GM23248 (cell line): ENCODE results near the gene DNAJC10. TPM values are rescaled to one million over a fixed set of nuclear protein-coding genes. Genes with fewer than 3 reads are reported as not detected.
"Not testable (repeated sequence)": the region's sequence is repeated elsewhere in the genome, so short reads cannot be mapped to it uniquely, and the experiment has no call there.

Source experiments
- DNase-seq: peaks from one replicate; pipeline ENCODE4 v3.0.0-alpha.2; 2015
- H2AFZ ChIP-seq: fragments of 200-600 bp; sonication (generic); 2 replicates; pipeline ENCODE4 v1.6.1; 2016; ENCODE audit warnings: antibody characterized with exemption
- H3F3A ChIP-seq: fragments of 200-600 bp; sonication (generic); 2 replicates; pipeline ENCODE4 v1.6.1; 2016; ENCODE audit warnings: mild to moderate bottlenecking, antibody characterized with exemption, mixed run types; ENCODE audit not compliant: insufficient read depth
- H3K27ac ChIP-seq: fragments of 200-600 bp; sonication (generic); 2 replicates; pipeline ENCODE4 v1.5.1; 2016; ENCODE audit warnings: mild to moderate bottlenecking
- H3K27me3 ChIP-seq: fragments of 200-600 bp; sonication (generic); replicated peaks from 2 replicates; pipeline ENCODE4 v1.6.1; 2016; ENCODE audit warnings: mild to moderate bottlenecking; ENCODE audit not compliant: insufficient read depth
- H3K36me3 ChIP-seq: fragments of 200-600 bp; sonication (generic); 2 replicates; pipeline ENCODE4 v1.6.1; 2016; ENCODE audit warnings: low read depth, mild to moderate bottlenecking
- H3K4me1 ChIP-seq: fragments of 200-600 bp; sonication (generic); 2 replicates; pipeline ENCODE4 v1.6.1; 2016; ENCODE audit warnings: mild to moderate bottlenecking; ENCODE audit not compliant: insufficient read depth
- H3K4me2 ChIP-seq: fragments of 200-600 bp; sonication (generic); one replicate; pipeline ENCODE4 v1.6.1; 2016; ENCODE audit warnings: mild to moderate bottlenecking; ENCODE audit not compliant: unreplicated experiment
- H3K4me3 ChIP-seq: fragments of 200-600 bp; sonication (generic); 2 replicates; pipeline ENCODE4 v1.5.1; 2016; ENCODE audit warnings: mild to moderate bottlenecking
- H3K79me2 ChIP-seq: fragments of 200-600 bp; sonication (generic); 2 replicates; pipeline ENCODE4 v1.6.1; 2016; ENCODE audit warnings: mild to moderate bottlenecking; ENCODE audit not compliant: insufficient read depth
- H3K9ac ChIP-seq: fragments of 200-600 bp; sonication (generic); 2 replicates; pipeline ENCODE4 v1.6.1; 2016; ENCODE audit warnings: mild to moderate bottlenecking
- H3K9me2 ChIP-seq: fragments of 200-600 bp; sonication (generic); 2 replicates; pipeline ENCODE4 v1.6.1; 2016; ENCODE audit warnings: mixed run types, mild to moderate bottlenecking, moderate library complexity; ENCODE audit not compliant: insufficient read depth
- H3K9me3 ChIP-seq: fragments of 200-600 bp; sonication (generic); one replicate; pipeline ENCODE4 v1.6.1; 2017; ENCODE audit warnings: low read depth
- H4K20me1 ChIP-seq: fragments of 200-600 bp; sonication (generic); 2 replicates; pipeline ENCODE4 v1.6.0; 2016; ENCODE audit not compliant: insufficient read depth
- EZH2 ChIP-seq: fragments of 200-600 bp; sonication (generic); IDR thresholded peaks from 2 replicates; pipeline ENCODE4 v1.6.1; 2018; ENCODE audit warnings: antibody characterized with exemption, mild to moderate bottlenecking; ENCODE audit not compliant: insufficient read depth, poor library complexity, severe bottlenecking
- EZH2phosphoT487 ChIP-seq: fragments of 200-600 bp; sonication (generic); IDR thresholded peaks from 2 replicates; pipeline ENCODE4 v1.6.1; 2018; ENCODE audit warnings: antibody characterized with exemption, moderate library complexity, mild to moderate bottlenecking, low read depth; ENCODE audit not compliant: insufficient read depth
- WGBS, 2 experiments: methylation state at CpG; one replicate each; pipeline ENCODE4 v1.1.6; 2015 to 2017; ENCODE audit warnings: low lambda C conversion rate in 2 of 2, low coverage in 1 of 2; ENCODE audit errors: missing lambda C conversion rate in 2 of 2; 5-methylcytosine and 5-hydroxymethylcytosine counted together
- in situ Hi-C: fragments of 300-500 bp; cut with MboI; formaldehyde crosslinking; loops from 2 replicates; pipeline ENCODE4 v1.15.0; 2020
- polyA plus RNA-seq: library from polyadenylated mRNA; unstranded; fragments of >200 nt; fragmentation: Nextera tagmentation; extraction: Ambion mirVana; gene quantifications from 2 replicates; pipeline ENCODE4 v1.2.1, GENCODE V29; 2016
- total RNA-seq: library from RNA; depleted of rRNA; stranded (reverse); fragments of >200 nt; shearing (Covaris generic); gene quantifications from 2 replicates; pipeline ENCODE4 v1.2.3, GENCODE V29; 2014

The DNAJC10 gene
- total and polyA plus RNA-seq, 2 experiments from 2014 or later: 96.0 to 117 TPM

DNA sequence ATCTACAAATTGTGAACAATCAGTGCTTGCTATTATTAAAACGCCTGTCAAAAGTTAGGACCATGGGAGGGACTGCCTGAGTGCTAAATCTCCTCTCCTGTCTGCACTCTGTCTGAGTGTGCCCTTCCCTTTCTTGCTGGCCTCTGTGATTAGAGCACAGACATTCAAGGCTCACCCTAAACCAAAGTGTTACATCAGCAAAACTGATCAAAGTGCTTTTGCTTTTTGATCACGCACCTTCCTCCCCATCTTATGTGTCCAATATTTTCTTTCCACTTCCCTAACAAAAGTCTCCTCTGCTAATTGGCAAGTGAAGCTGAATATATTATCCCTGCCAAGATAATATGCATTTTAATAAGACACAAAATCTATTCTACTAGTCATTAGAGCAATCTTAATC lies 30.5 kb upstream of the DNAJC10 start:
- Histone ChIP-seq H3K9me2 (no peaks in the 10 kb centered on the region), H3F3A (no peaks in the 10 kb centered on the region), H3K79me2 (no peaks in the 10 kb centered on the region), H3K4me2 (no peak overlapping the region), H3K27ac (no peak overlapping the region), H3K36me3 (no peaks in the 10 kb centered on the region), H3K4me3 (no peak overlapping the region), H2AFZ (no peak overlapping the region), H3K4me1 (no peaks in the 10 kb centered on the region), H3K9ac (no peak overlapping the region), H3K9me3 (no peaks in the 10 kb centered on the region), H3K27me3 (no peaks in the 10 kb centered on the region), H4K20me1 (no peaks in the 10 kb centered on the region)
- in situ Hi-C loops: no loop called here
- no peak for TF ChIP-seq EZH2
- no peak for TF ChIP-seq EZH2phosphoT487
- DNase-seq: no peak
- 62 to 66% methylated on average over 2 of the region's 2 CpGs for WGBS, 2 experiments

DNA sequence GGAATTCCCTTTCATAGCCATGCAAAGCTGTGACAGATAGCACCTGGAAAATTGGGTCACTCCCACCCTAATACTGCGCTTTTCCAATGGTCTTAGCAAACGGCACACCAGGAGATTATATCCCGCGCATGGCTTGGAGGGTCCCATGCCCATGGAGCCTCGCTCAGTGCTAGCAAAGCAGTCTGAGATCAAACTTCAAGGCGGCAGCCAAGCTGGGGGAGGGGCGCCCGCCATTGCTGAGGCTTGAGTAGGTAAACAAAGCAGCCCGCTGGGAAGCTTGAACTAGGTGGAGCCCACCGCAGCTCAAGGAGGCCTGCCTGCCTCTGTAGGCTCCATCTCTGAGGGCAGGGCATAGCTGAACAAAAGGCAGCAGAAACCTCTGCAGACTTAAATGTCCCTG lies 29.3 kb upstream of the DNAJC10 start:
- H3K9ac ChIP-seq: not testable (repeated sequence)
- whole genome bisulfite sequencing, 2 experiments: 83 to 86% methylated on average over 10 of the region's 10 CpGs

DNA sequence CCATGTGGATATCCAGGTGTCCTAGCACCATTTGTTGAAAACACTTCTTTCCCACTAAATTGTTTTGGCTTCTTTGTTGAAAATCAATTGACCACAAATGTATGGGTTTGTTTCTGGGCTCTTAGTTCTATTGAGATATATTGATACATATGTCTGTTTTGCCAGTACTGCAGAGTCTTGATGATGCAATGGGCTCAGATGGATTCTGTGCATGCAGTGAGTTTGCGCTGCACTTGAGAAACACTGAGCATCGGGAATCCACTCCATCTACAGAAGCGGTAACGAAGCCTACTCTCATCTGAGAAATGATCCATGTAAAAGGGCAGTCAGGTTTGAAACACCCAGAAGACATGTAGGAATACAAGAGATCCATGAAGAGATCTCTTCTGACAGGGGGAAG lies 21.9 kb upstream of the DNAJC10 start:
- Histone ChIP-seq H3K4me1 (no peaks in the 10 kb centered on the region), H3K9ac (no peak overlapping the region), H2AFZ (no peak overlapping the region), H3F3A (no peaks in the 10 kb centered on the region), H3K4me3 (no peak overlapping the region), H3K27me3 (no peaks in the 10 kb centered on the region), H3K9me3 (no peaks in the 10 kb centered on the region), H3K27ac (no peak overlapping the region), H4K20me1 (no peaks in the 10 kb centered on the region), H3K9me2 (no peaks in the 10 kb centered on the region), H3K36me3 (no peaks in the 10 kb centered on the region), H3K79me2 (no peaks in the 10 kb centered on the region), H3K4me2 (no peak overlapping the region)
- TF ChIP-seq EZH2phosphoT487: no peak
- TF ChIP-seq EZH2: no peak
- in situ Hi-C loops: no loop called here
- 79 to 87% methylated on average over 4 of the region's 4 CpGs for WGBS, 2 experiments
- DNase-seq: no peak

More for the DNA sequence above, 29.3 kb upstream of the DNAJC10 start:
- DNase-seq, H3K36me3 ChIP-seq, in situ Hi-C loops, H3K4me2 ChIP-seq, H3K9me3 ChIP-seq, H2AFZ ChIP-seq, H3F3A ChIP-seq, H3K4me1 ChIP-seq, H3K9me2 ChIP-seq, H3K79me2 ChIP-seq, H3K27ac ChIP-seq, H4K20me1 ChIP-seq, H3K27me3 ChIP-seq, H3K4me3 ChIP-seq: not testable (repeated sequence)

DNA sequence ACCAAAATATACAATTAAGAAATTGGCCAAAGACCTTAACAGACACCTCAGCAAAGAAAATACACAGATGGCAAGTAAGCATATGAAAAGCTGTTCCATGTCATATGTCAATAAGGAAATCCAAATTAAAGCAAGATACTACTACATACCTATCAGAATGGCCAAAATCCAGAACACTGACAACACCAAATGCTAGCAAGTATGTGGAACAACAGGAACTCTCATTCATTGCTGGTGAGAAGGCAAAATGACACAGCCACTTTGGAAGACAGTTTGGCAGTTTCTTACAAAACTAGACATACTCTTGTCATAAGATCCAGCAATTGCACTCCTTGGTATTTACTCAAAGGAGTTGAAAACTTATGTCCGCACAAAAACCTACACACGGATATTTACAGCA lies 20.3 kb upstream of the DNAJC10 start:
- Histone ChIP-seq H3K9me3 (no peaks in the 10 kb centered on the region), H3K4me2 (no peak overlapping the region), H3K9me2 (no peaks in the 10 kb centered on the region), H3K36me3 (no peaks in the 10 kb centered on the region), H4K20me1 (no peaks in the 10 kb centered on the region), H3K27ac (no peak overlapping the region), H3F3A (no peaks in the 10 kb centered on the region), H3K79me2 (no peaks in the 10 kb centered on the region), H3K9ac (no peak overlapping the region), H3K4me1 (no peaks in the 10 kb centered on the region), H3K4me3 (no peak overlapping the region), H2AFZ (no peak overlapping the region), H3K27me3 (no peaks in the 10 kb centered on the region)
- DNase-seq: no peak
- no peak for TF ChIP-seq EZH2
- no peak for TF ChIP-seq EZH2phosphoT487
- in situ Hi-C loops: no loop called here
- WGBS, 2 experiments: 92 to 93% methylated on average over 2 of the region's 2 CpGs

DNA sequence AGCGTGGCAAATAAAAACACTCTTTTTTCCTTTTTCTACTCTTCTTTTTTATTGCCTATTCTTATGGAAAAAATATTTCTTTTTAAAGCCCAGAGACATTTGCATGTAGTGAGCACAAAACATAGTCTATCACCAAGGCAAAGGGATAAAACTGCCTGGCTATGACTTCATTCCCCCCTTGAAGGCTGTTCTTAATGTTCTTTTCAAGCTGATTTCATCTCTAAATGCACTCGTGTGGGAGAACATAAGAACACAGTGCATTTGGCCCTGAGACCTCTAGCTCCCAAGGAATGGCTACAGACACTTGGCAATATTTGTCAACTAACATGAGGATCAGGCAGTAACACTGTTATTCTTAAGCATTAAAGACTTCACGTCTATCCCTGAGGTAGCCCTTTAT lies 17.4 kb upstream of the DNAJC10 start:
- Histone ChIP-seq H2AFZ (no peak overlapping the region), H3K9ac (no peak overlapping the region), H3K4me3 (no peak overlapping the region), H4K20me1 (no peaks in the 10 kb centered on the region), H3F3A (no peaks in the 10 kb centered on the region), H3K36me3 (no peaks in the 10 kb centered on the region), H3K9me3 (no peaks in the 10 kb centered on the region), H3K4me2 (no peak overlapping the region), H3K9me2 (no peaks in the 10 kb centered on the region), H3K27me3 (no peaks in the 10 kb centered on the region), H3K4me1 (no peaks in the 10 kb centered on the region), H3K27ac (no peak overlapping the region), H3K79me2 (no peaks in the 10 kb centered on the region)
- in situ Hi-C loops: no loop called here
- DNase-seq: no peak
- 23 to 25% methylated on average over 3 of the region's 3 CpGs for WGBS, 2 experiments
- TF ChIP-seq EZH2phosphoT487 (no peak), EZH2 (no peak)
